ENCODE data around the gene PRKG1. TPM values are rescaled to one million over a fixed set of nuclear protein-coding genes. Genes with fewer than 3 reads are reported as not detected.

PRKG1 gene
- total and polyA plus RNA-seq, 12 donors, result 3.8 to 48.1 (median 29.9) TPM

DNA sequence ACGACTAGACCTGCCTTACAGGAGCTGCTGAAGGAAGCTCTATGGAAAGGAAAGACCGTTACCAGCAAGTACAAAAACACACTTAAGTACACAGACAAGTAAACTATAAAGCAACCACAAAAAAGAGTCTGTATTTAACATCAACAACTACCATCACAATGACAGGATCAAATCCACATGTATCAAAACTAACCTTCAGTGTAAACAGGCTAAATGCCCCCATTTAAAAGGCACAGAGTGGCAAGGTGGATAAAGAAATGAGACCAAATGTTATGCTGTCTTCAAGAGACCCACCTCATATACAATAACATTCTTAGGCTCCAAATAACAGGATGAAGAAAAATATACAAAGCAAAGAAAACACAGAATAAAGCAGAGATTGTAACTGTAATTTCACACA, 932.8 kb downstream of the PRKG1 start:
- intact Hi-C loops (cut with DNase I), result no loop called here

GRCh38 chr10:52011118-52011517, 936.8 kb downstream of the PRKG1 start:
- intact Hi-C loops (cut with DNase I), result no loop called here
- peaks cover 0 to 18% (median 0%) of the 10 kb centered on the region in 11 donors for H3K9me3 ChIP-seq
- H3K36me3 ChIP-seq, result no peaks in the 10 kb centered on the region
- DNase-seq (no peak), ATAC-seq (peak in 3 of 8 donors; percentile 34 to 51 (median 51))
- no peak for TF ChIP-seq CTCF (IDR thresholded peaks at IDR 0.05)
- H3K27me3 ChIP-seq, result no peaks in the 10 kb centered on the region
- peaks cover 0 to 11% (median 0%) of the 10 kb centered on the region in 9 donors for H3K4me1 ChIP-seq
- WGBS, 2 donors, result 93 to 96% methylated on average over 1 of the region's 1 CpG
- H3K4me3 ChIP-seq, result no peak overlapping the region
- peak overlapping the region in 2 of 10 donors; percentile 2 to 22 for H3K27ac ChIP-seq

More for the DNA sequence above, 932.8 kb downstream of the PRKG1 start:
- DNase-seq, result no peak
- Histone ChIP-seq H3K9me3 (peaks cover 0 to 7% (median 0%) of the 10 kb centered on the region in 11 donors), H3K36me3 (no peaks in the 10 kb centered on the region), H3K4me1 (peaks cover 0 to 11% (median 0%) of the 10 kb centered on the region in 9 donors), H3K4me3 (no peak overlapping the region), H3K27ac (no peak overlapping the region), H3K27me3 (no peaks in the 10 kb centered on the region)
- no peak for ATAC-seq
- 89 to 90% methylated on average over 2 of the region's 2 CpGs for WGBS, 2 donors
- TF ChIP-seq CTCF (IDR thresholded peaks at IDR 0.05), result no peak

DNA sequence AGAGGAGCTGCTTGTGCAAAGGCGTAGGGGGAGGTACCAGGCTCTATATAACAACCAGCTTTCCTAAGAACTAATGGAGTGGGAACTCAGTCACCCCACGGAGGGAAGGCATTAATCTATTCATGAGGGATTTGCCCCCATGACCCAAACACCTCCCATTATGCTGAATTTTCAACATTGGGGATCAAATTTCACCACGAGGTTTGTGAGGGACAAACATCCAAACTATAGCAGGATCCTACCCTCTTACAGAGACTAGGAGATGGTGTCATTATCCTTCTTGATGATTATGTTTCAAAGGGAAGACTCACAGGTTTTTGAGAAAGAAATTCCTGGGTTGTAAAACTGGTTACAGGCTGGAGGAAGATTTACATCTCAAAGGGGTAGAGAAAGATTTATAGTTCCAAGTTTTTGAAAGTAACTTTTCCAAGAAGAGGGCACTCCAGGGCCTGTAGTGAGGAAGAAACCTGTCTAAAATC, 944.8 kb downstream of the PRKG1 start:
- Histone ChIP-seq H3K27ac (no peak overlapping the region), H3K4me3 (no peak overlapping the region), H3K27me3 (no peaks in the 10 kb centered on the region), H3K9me3 (peaks cover 0 to 22% (median 0%) of the 10 kb centered on the region in 11 donors), H3K36me3 (no peaks in the 10 kb centered on the region), H3K4me1 (no peaks in the 10 kb centered on the region)
- intact Hi-C loops (cut with DNase I), result no loop called here
- ATAC-seq, result no peak
- no peak for TF ChIP-seq CTCF (IDR thresholded peaks at IDR 0.05)
- 42 to 51% methylated on average over 3 of the region's 3 CpGs for WGBS, 2 donors
- DNase-seq, result no peak

DNA sequence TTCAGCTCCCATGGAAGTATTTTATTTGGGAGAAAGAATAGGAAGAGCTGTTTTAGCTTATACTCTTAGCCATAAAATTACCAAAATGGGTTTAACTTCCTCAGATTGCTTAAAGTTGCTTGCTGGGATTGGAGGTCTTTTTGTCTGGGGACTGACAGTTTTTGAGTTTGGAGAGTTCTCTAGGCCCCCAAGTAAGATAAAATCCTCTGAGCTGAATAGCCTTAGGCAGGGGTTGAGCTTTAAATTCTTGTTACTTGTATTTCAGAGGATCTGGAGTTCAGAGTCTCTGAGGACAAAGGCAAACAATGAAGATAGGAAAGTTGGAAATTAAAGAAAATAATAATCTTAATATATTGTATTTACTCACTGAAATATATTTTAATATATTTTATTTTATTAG, 945.4 kb downstream of the PRKG1 start:
- Histone ChIP-seq H3K4me1 (no peaks in the 10 kb centered on the region), H3K4me3 (no peak overlapping the region), H3K27ac (no peak overlapping the region), H3K27me3 (no peaks in the 10 kb centered on the region), H3K9me3 (peaks cover 0 to 19% (median 0%) of the 10 kb centered on the region in 11 donors), H3K36me3 (no peaks in the 10 kb centered on the region)
- no peak for TF ChIP-seq CTCF (IDR thresholded peaks at IDR 0.05)
- no peak for ATAC-seq
- no peak for DNase-seq
- intact Hi-C loops (cut with DNase I), result no loop called here
